H1 (cell line): Measurements from ENCODE around the gene UPK1B. TPM values are rescaled to one million over a fixed set of nuclear protein-coding genes. Genes with fewer than 3 reads are reported as not detected.

Experiments used
- HDAC6 ChIP-seq: IDR thresholded peaks from one replicate; pipeline ENCODE4 v1.7.1; 2012; ENCODE audit warnings: low read depth, mild to moderate bottlenecking, inconsistent platforms, low read length, moderate library complexity
- NRF1 ChIP-seq: IDR thresholded peaks from 2 replicates; pipeline ENCODE4 v1.6.1; 2011; ENCODE audit warnings: mild to moderate bottlenecking, low read depth, low read length, improper control_type of control experiment
- TBP ChIP-seq: IDR thresholded peaks from 2 replicates; pipeline ENCODE4 v1.6.1; 2011; ENCODE audit warnings: low read depth, low read length, improper control_type of control experiment
- polyA plus RNA-seq, 7 experiments: library from polyadenylated mRNA; depleted of rRNA in 3 of 7; stranded (reverse) in 5 of 7; unstranded in 2 of 7; fragments of >200 nt in 5 of 7; fragments of 200-250 nt in 2 of 7; gene quantifications; 1 replicate in 5 of 7; 2 replicates in 1 of 7; 4 replicates in 1 of 7; pipeline versions ENCODE4 v1.2.1 to v1.2.3, GENCODE V29; 2011 to 2013; ENCODE audit warnings: missing spikeins in 2 of 7, mixed read lengths in 2 of 7
- total RNA-seq: library from RNA; stranded (reverse); fragmentation: NEBNext Ultra II Directional; extraction: Animal tissue kit (Norgen Biotek cat#: 25700); gene quantifications from 2 replicates; pipeline ENCODE4 v1.2.1, GENCODE V29; 2021
- TF ChIP-seq, protein P1 (sequence below): IDR thresholded peaks from 2 replicates; pipeline ENCODE4 v1.6.1; 2012; ENCODE audit warnings: inconsistent platforms

The UPK1B gene
- total and polyA plus RNA-seq, 2 of the 8 experiments (the other 6 are each of a cell fraction or from before 2014, with no cell fraction given): 0.67 to 0.68 TPM

DNA sequence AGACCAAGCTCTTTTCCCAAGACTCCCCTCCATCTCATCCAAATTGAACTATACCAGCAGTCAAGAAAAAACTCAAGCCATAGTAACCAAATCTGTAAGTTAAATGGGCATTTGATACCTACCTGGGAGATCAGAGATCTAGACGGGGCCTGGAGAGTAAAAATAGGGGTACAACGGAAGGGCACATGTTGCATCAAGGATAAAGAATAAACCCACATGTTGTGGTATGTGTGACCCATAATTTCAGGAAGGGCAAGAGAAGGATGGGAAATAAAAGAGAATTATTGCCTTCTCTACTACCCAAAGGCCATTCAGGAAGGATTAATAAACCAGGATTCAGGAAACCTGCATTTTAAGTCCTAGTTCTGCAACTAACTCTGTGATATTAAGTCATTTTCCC lies 25.9 kb upstream of the UPK1B start (continued):
- TF ChIP-seq NRF1 (no peak), TBP (no peak), HDAC6 (no peak)
- TF ChIP-seq, protein P1, sequence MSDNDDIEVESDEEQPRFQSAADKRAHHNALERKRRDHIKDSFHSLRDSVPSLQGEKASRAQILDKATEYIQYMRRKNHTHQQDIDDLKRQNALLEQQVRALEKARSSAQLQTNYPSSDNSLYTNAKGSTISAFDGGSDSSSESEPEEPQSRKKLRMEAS: no peak
